Daoy (cell line): ENCODE measurements around the gene FERD3L. TPM values are rescaled to one million over a fixed set of nuclear protein-coding genes. Genes with fewer than 3 reads are reported as not detected.
"Not testable (repeated sequence)": the region's sequence is repeated elsewhere in the genome, so short reads cannot be mapped to it uniquely, and the experiment has no call there.

Source experiments
- DNase-seq: peaks from one replicate; pipeline ENCODE4 v3.0.0-alpha.2; 2015; ENCODE audit warnings: low read depth
- total RNA-seq: library from RNA; depleted of rRNA; stranded (reverse); fragments of >200 nt; shearing (Covaris generic); gene quantifications from 2 replicates; pipeline ENCODE4 v1.2.3, GENCODE V29; 2014; rRNA removed

FERD3L gene, protein sequence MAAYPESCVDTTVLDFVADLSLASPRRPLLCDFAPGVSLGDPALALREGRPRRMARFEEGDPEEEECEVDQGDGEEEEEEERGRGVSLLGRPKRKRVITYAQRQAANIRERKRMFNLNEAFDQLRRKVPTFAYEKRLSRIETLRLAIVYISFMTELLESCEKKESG
- total RNA-seq: not detected in 2 replicates

DNA sequence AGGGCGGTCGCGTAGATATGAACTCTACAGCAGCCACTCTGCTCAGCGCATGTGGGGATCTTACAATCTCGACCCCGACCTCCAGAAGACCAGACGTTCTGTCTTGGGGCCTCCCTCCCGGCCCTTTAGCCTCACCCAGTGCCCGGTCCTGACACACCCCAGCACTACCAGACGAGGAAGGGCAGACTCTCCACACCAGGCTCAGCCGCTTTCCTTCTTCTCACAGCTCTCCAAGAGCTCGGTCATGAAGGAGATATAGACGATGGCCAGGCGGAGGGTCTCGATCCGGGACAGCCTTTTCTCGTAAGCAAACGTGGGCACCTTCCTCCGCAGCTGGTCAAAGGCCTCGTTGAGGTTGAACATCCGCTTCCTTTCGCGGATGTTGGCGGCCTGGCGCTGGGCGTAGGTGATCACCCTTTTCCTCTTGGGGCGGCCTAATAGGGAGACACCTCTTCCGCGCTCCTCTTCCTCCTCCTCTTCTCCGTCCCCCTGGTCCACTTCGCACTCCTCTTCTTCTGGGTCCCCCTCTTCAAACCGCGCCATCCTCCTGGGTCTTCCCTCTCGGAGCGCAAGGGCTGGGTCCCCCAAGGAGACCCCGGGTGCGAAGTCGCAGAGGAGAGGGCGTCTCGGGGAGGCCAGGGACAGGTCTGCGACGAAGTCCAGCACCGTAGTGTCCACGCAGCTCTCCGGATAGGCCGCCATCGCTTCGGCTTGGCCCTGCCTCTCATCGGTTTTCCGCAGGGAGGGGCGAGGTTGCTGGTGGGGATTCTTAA is at the start of gene FERD3L:
Gene FERD3L (minus strand): TSS at position 761 of the 773 bp plus-strand sequence. CDS start 59 bp downstream, at position 702.
- DNase-seq: no peak

DNA sequence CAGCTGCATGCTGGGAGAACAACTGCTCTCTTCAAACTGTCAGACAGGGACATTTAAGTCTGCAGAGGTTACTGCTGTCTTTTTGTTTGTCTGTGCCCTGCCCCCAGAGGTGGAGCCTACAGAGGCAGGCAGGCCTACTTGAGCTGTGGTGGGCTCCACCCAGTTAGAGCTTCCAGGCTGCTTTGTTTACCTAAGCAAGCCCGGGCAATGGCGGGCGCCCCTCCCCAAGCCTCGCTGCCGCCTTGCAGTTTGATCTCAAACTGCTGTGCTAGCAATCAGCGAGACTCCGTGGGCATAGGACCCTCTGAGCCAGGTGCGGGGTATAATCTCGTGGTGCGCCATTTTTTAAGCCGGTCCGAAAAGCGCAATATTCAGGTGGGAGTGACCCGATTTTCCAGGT is 49.2 kb upstream of the FERD3L start:
- not testable (repeated sequence) for DNase-seq

DNA sequence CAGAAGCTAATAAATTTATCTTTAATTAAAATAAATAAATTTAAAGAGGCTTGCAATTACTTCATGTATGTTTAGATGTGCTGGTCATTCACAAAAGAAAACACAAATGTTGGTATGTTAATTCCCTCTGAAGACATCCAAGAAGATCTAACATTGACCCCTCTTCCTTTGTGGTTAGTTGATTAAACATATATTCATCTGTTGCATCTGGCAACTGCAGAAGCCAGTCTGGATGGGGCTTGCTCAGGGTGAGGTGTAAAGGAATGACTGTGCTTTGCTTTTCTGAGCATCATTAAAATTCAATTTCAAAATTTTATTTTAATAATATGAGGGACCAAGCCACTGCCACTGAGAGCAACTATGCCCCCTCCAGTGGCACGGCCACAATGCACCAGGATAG is 36.4 kb upstream of the FERD3L start:
- DNase-seq: no peak

DNA sequence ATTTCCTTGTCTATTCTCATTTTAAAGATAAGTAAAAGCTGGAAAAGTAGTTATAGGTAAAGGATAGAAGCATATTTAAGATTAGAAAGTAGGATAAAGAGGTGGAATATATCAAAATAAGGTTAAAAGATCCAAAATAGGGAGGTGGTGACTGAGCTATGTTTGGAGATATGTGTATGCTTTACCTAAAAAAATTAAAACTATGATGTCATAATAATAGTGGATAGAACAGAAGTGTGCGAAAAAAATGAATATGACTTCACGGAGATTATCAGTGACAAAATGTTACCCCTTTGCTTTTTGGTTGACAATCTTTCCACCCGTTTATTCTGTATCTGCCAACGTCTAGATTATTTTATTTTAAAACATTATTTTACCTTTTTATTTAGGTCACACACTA is 33.4 kb upstream of the FERD3L start:
- DNase-seq: no peak

DNA sequence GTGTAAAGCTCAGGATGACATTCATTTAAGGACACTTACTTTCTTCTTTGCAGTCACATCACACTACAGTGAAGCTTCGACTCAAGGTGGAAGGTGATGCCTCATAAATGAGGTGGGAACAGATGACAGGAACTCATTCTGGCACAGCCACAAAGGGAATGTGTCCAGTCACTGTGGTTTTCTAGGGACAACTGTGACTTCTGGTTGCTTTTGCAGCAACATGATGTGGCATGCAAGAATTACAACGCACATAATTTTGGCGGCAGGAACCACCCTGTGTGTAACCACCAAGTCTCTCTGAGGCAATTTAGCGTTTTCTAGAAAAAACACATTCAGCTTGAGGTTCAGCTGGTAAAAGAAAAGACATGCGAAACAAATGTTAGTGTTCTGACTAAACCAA is 32.0 kb upstream of the FERD3L start:
- DNase-seq: peak; percentile 55

DNA sequence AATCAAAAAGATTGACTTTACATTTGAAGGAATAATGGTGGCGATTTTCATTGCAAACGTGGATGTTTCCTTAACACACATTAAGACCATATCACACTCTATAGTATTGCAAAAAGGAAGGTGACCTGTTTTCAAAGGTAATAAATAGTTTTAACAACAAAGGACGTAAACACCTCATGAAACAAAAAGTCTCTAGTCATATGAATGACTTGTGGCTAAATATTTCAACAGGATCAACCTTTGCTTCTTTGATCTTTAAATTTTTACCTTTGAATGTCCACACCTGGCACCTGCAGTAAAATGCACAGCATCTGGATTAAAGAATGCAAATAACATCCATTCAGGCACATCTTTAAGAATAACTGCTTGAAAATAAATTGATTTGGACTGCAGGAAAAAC is 30.0 kb upstream of the FERD3L start:
- DNase-seq: no peak

DNA sequence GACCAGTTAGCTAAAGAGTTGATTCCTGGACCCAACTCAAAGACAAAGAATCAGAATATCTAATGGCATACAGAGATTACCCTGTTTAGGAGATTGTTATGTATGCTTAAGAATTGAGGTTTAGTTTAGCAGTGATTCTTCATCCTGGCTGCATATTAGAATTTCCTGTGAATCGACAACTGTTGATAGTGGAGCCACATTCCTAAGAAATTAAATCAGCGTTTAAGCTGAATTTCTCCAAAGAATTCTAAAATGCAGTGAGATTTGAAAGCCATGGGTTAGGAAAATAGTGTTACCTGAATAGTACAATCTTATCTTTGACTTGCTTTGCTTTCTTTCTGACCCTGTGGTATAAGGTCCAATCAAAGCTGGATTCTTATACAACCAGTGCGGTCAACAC is 16.4 kb upstream of the FERD3L start:
- no peak for DNase-seq

DNA sequence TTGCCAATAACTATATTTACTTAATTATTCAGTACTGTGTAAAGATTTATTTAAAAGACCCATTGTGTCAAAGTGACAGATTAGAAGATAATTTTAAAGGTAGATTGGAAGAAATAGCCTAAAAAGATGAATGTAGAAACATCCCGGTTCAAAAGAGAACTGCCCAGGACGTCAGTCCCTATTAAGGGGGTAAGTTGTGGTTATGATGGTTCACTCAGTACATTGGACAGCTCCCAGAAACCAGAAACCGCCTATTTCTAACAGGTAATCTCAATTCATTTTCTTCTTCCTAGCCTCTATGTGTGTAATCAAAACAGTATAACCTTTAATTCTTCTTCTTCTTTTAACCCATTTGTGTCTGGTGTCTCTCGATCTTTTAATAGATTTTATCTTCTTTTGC is 1.5 kb upstream of the FERD3L start:
- peak; percentile 35 for DNase-seq

DNA sequence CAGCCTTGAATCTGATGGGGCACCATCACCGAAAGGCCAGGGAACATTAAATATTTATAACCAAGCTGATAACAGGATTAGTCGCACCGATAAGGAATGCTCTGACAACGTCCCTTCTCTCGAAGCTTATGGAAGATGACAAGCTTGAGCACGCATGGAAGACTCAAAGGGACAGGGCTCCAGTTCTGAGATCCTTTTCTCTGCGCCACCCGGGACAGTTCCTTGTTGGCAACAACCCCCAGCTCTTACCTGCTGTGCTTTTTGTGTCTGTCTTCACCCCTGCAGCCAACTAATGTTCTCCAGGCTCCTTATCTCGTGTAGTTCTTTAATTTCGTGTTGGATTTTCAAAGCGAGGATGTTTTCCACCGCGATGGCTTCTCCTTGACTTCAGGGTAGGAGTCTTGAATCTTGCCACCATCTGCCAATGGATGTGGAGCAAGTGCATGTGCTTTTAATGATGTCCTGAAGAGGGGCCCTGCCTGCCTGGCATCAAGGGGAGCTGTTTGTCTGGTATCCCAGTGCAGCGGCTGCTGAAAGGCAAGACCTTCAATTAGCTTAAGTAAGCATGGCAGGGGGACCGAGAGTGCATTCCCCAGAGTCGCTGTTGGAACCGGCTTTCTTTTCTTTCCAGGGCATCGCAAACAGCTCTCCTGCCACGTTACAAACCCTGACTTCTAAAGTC is 354 bp upstream of the FERD3L start:
- DNase-seq: no peak

DNA sequence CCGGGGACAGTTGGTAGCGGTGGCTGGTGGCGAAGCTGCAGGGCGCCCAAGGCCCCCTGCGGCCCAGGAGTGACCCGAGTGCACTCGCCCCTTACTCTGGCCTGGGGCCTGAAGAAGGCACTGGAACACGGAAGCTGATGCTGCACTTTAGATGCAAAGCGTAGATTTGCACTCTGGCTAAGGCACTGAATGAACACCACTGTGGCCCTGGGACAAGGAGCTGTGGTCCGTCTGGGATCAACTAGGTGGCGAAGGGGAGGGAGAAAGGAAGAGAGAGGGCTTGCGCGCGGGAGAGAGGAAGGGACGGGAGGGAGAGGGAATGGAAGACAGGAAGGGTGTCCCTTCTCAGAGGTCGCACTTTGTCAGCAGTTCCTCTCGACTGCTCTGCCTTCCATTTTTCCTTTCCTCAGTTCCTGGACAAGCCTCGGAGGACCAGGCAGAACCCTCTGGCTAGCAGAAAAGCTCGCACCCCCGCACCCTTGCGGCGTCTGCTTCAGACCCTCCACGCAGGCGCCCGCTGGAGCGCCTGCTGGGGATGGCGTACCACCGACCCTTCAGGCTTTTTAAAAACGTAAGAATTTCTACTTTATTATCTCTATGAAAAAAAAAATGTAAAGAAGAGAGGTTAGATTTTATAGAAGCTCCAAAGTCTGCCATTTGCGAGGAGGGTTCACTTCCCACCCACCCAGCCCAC is 1.2 kb downstream of the FERD3L start:
- no peak for DNase-seq

DNA sequence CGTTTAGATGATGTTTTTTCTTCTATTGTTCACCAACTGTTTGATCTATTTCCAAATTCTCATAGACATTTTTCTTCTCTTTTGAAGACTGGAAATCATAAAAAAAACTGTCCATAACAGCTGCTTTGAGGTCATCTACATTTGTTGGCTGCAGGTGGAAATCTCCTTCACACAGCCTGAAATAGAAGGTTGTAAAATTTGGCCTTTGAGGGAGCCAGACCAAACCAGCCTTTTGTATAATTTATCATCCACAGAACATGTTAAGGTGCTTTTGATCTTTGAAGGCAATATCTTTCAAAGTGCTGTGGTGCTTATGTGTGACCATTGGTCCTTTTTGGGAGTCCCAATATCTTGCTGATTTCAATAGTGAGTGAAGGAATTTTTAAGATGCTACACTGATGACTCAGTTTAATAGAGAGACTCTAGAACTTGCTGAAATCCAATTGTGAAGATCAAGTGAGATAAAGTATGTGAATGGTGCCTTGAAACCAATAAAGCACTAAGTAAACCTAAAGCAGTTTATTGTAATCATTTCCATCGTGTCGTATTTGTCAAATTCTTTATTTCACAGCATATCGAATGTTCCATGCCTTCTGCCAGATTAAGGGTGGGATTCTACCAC is 5.4 kb downstream of the FERD3L start:
- no peak for DNase-seq

DNA sequence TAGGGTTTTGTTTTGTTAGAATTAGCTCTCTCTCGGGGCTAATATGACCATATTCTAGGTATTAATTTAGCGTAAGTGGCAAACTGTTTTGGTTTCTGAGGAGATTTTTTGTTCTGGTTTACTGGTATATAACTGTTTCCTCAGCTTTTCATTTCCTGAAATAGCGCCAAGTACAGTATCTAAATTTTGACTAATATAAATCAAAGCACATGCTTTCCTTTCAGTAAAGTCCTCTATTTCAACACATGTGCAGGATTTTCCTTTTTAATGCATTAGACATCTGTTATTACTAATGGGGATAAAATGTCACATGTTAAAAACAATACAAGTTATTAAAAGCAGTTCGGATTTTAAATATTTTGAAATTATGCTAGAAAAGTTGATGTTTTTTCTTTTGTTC is 11.3 kb downstream of the FERD3L start:
- DNase-seq: no peak

DNA sequence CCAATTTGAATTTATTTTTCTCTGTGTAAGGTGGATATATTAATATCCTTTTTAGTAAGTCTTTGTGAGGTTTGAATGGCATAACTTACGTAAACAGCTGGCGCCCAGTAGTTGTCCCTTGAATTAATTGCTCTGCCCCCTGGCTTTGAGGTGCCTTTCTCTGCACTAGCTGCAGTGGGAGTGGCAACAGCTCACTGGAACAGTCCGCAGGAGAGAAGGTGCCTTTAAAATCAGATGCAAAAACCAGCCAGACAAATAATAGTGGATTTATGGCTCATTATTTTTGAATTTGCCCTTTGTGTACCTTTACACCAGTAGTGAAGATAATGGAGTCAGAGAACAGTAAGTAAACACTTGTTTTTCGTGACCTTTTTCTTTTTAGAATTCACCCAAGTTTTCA is 11.8 kb downstream of the FERD3L start:
- no peak for DNase-seq

DNA sequence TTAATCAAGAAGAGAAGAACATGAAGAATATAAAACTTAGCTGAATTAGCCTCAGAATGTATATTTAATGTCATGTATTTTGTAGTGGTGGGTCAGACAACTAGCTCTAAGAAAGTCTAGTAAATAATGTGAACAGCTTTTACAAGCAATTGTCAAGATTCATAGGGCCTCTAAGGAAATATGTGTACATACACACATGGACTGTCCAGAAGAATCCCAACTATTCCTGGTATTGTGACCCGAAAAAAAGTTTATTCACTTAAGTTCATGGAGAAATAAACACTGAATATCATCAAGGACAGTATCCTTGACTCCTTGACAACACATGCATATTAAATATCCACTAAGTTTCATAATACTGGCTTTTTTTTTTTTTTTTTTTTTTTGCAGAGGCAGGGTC is 16.4 kb downstream of the FERD3L start:
- DNase-seq: no peak

DNA sequence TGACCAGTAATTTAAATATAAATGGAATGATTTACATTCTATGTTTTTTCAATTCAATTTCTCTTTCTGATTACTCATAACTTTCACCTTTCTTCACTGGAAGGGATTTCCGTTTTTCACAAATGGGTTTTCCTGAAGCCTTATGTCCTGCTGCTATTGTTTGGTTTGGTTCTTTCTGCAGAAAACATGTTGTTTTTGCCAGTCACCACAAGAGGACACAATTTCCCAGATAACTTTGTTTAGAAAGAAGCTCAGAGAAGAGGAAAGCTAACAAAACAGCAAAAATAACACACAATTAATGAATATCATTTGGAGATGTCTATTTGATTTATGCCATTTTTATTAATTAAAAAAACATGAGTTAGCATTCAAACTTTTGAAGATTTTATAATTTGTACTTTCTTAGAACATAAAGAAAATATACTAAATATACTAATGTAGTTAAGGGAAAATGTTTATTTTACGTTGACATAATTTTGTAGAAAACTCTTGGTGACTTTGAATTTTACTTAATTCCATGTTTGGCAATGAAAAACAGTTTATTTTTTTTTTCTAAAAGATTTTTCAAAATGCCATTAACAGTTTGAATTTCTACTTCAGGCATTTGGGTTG is 23.1 kb downstream of the FERD3L start:
- DNase-seq: peak; percentile 57

DNA sequence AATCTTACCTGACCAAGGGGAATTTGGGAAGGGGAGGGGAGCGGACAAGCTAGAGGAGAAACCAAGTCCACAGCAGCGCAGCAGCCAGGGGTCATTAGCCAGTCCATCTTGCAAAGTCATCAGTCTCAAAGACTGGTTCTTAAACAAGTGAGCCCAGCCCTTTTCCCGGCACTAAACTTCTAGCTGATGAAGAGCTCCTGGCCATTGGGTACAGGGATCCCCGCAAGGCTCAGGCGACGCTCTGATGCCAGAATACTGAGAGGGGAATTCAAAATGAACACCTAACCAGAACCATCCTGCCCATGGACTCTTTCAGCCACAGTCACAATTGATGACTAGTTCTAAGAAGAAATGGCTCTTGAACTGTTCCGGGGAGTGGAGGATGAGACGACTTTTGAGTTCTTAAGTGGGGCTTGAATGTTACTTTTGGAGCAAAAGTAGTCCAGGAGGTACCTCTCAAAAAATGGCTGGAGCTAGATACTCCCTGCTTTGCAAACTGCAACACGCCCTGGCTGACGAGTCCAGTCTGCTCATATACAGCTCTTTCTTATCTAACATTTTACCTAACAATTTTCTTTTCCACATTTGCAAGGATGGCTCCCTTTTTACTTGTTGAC is 25.2 kb downstream of the FERD3L start:
- no peak for DNase-seq

DNA sequence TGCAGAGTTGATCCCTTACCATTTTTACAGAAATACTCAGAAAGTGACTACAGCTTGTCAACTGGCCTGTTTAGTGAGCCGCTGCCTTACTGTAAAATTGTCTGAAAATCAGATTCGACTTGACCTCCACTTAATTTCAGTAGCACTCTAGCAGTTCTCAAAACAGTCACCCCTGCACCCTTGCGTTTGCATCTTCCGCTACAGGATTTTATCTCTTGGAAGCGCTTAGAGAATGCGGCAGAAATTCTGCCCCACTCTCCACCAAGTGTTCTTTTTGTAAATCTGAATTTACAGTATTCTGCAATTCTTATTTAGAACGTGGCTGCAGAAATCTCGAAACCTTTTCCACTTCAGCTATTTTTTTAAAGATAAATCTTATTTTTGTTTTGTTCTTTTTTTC is 25.8 kb downstream of the FERD3L start:
- DNase-seq: no peak

DNA sequence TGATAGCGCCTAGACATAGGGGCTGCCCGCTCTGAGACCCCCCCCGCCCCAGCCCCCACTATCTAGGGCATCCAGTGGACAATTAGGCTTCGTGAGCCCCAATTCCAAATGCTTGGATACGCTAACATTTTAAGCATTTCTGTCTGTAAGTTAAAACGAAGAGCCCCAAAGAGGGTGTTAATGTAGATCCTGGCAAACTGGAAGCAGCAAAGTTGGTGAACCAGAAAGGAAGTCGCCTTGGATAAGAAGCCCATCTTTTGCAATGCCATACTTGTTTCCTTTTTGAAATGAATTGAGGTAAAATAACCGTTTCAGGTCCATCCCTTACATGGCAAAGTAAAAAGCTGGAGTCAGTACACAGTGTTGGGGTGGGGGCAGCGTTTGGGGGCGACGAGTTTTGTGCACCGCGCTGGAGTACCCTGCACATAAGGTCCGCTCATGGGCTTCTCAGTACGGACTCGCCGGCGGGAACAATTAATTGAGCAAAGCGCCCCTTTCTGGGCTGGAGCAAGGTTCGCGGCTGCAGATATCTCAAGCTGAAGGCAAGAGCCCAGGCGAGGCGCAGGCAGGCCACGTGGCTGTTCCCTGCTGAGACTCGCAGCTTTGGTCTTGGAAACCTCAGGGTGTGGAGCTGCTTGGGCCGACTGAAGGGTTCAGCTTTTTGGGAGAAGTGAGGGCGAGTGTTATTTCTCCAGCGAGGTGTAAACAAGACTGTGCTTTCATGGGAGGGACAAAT is 26.4 kb downstream of the FERD3L start:
- DNase-seq: no peak

DNA sequence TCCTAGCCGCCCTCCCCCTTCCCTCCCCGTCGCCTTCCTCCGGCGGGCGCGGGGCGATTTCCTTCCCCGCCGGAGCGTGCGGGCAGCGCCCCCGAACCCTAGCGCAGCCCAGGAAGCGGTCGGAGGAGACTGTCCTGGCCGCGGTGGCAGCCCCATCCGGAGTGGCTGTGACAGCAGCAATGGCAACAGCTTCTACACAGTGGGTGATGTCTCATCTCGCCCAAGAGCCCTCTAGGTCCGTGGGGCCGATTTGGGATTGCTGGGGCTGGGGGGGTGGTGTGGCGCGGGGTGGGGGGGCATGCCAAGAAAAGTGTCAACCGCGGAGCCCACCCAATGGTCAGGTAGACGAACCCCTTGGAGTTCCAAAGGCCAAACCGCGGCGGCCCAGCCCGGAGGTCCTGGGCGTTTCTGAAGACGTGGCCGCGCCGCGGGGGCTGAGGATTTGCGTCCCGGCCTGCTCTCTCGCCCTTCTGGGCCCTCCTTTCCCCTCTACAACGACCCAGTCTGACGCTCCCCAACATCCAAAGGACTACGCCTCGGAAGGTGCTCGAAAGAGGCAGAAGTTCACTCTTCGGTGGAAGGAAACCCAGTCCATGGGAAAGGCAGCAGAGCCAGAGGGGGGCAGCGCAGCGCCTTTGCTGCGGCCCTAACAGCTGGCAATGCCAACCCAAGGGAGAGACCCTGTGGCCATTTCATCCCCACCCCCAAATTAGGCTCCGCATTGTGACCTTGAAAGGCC is 27.2 kb downstream of the FERD3L start:
- peak; percentile 59 for DNase-seq
